Fibroblast of lung (primary cell): Measurements from ENCODE around the gene LAMA5.

Experiments used
- CTCF ChIP-seq, 2 donors: IDR thresholded peaks in 1 of 2; conservative IDR thresholded peaks in 1 of 2; 1 replicate in 1 of 2; 2 replicates in 1 of 2; pipeline ENCODE4 v1.5.1; 2011 to 2012; ENCODE audit warnings: low read length in 2 of 2, control low read depth in 1 of 2, inconsistent platforms in 1 of 2, low read depth in 1 of 2, mild to moderate bottlenecking in 1 of 2
- EZH2 ChIP-seq: IDR thresholded peaks from 2 replicates; pipeline ENCODE4 v1.5.1; 2012; ENCODE audit warnings: low read length, control low read depth, mild to moderate bottlenecking; ENCODE audit errors: missing control alignments

DNA sequence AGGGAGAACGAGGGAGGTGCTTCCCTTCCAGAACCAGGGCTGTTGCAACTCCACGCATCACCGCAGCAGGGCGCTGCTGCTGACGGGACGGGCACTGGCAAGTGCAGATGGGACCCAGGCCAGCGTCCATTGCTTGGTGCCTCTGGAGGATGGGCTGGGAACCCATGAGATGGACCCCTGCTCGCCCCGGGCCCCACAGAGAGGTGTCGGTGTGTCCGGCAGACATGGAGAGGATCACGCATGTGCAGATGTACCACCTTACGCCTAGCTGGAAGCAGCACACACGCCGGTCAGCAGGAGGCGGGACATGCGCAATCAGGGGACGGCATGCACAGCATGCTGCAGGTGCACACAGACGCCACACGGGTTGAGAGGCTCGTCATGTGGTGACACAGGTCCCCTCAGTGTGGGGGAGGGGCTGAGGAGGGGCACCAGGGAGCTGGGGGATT is 34.2 kb upstream of the LAMA5 start:
- TF ChIP-seq EZH2 (no peak), CTCF (conservative IDR thresholded peaks at IDR 0.05 in 1 of 2, IDR thresholded peaks at IDR 0.05 in 1 of 2; ENCODE audit: low read depth in 1 of 2, low read length in 2 of 2) (no peak)
